Anterior cingulate cortex (tissue), 58 donors: ENCODE measurements around the gene SNRNP200.
A peak's percentile ranks its signal among the peaks of the same experiment; 100 is the strongest.
"Not testable (repeated sequence)": the region's sequence is repeated elsewhere in the genome, so short reads cannot be mapped to it uniquely, and the experiment has no call there.

Experiments
- DNase-seq, 58 donors: peaks; one replicate each; lab custom pipeline; 2025; lab: John Stamatoyannopoulos, UW

SNRNP200 gene

GRCh38 chr2:96276787-96277499, 28.4 kb downstream of the SNRNP200 start:
- DNase-seq: peak in 3 of 58 donors; percentile 11 to 24 (median 12)

- DNase-seq: no peak
Observed at GRCh38 chr2:96274355-96275056, 30.8 kb downstream of the SNRNP200 start.

- DNase-seq: no peak
Observed at GRCh38 chr2:96273763-96274162, 31.6 kb downstream of the SNRNP200 start.

GRCh38 chr2:96271995-96272394, 33.4 kb downstream of the SNRNP200 start:
- DNase-seq: no peak

- peak in 1 of 58 donors; percentile 15 for DNase-seq
Observed at GRCh38 chr2:96267159-96267971, 38.0 kb downstream of the SNRNP200 start.

- peak; percentile 60 to 100 (median 98) for DNase-seq
Observed at GRCh38 chr2:96265840-96266679, 39.3 kb downstream of the SNRNP200 start, which contains the start of the genes CIAO1 and TMEM127. Gene CIAO1 (plus strand): TSS chr2:96266225. CDS start chr2:96266351, 126 bp downstream. Gene TMEM127 (minus strand): TSS chr2:96265997. CDS start chr2:96265381, 616 bp downstream.

GRCh38 chr2:96265349-96265839, 40.0 kb downstream of the SNRNP200 start:
- DNase-seq: peak in 30 of 58 donors; percentile 34 to 81 (median 69)

GRCh38 chr2:96264656-96265348, 40.5 kb downstream of the SNRNP200 start:
- DNase-seq: peak in 14 of 58 donors; percentile 10 to 56 (median 35)

GRCh38 chr2:96264086-96264485, 41.3 kb downstream of the SNRNP200 start:
- DNase-seq: no peak

- DNase-seq: no peak
Observed at GRCh38 chr2:96262306-96262705, 43.0 kb downstream of the SNRNP200 start.

- no peak for DNase-seq
Observed at GRCh38 chr2:96261328-96262003, 43.9 kb downstream of the SNRNP200 start.

- DNase-seq: peak in 14 of 58 donors; percentile 10 to 52 (median 19)
Observed at GRCh38 chr2:96260387-96261260, 44.7 kb downstream of the SNRNP200 start.

GRCh38 chr2:96259497-96259921, 45.8 kb downstream of the SNRNP200 start:
- no peak for DNase-seq

- DNase-seq: no peak
Observed at GRCh38 chr2:96258166-96259022, 47.0 kb downstream of the SNRNP200 start.

GRCh38 chr2:96257744-96258143, 47.6 kb downstream of the SNRNP200 start:
- DNase-seq: not testable (repeated sequence)

GRCh38 chr2:96256611-96257113, 48.7 kb downstream of the SNRNP200 start:
- no peak for DNase-seq
